GM18498 (cell line): Measurements from ENCODE around the gene CIAO2B.

Source experiments
- ATAC-seq: cut with Tn5 transposase; IDR thresholded peaks from one replicate; pipeline ENCODE4 v1.9.1; 2021; ENCODE audit warnings: mild to moderate bottlenecking, moderate library complexity; ENCODE audit not compliant: unreplicated experiment

Gene CIAO2B

GRCh38 chr16:66921729-66922450 is 12.3 kb downstream of the CIAO2B start:
- no peak for ATAC-seq

- no peak for ATAC-seq
Observed at GRCh38 chr16:66920924-66921680, 13.1 kb downstream of the CIAO2B start.

DNA sequence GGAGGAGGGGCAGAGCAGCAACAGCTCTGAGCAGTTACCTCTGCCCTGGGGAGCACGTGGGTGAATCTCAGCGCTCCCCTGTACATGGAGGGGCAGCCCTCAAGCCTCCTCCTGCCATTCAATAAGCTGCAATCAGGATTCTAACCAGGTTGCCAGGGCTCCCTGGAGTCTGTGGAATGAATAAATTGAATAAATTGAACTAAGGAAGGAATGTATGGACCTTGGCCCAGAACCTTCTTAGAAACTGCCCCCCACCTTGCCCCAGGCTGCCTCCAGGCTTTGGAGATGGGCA is 14.0 kb downstream of the CIAO2B start:
- ATAC-seq, result no peak

DNA sequence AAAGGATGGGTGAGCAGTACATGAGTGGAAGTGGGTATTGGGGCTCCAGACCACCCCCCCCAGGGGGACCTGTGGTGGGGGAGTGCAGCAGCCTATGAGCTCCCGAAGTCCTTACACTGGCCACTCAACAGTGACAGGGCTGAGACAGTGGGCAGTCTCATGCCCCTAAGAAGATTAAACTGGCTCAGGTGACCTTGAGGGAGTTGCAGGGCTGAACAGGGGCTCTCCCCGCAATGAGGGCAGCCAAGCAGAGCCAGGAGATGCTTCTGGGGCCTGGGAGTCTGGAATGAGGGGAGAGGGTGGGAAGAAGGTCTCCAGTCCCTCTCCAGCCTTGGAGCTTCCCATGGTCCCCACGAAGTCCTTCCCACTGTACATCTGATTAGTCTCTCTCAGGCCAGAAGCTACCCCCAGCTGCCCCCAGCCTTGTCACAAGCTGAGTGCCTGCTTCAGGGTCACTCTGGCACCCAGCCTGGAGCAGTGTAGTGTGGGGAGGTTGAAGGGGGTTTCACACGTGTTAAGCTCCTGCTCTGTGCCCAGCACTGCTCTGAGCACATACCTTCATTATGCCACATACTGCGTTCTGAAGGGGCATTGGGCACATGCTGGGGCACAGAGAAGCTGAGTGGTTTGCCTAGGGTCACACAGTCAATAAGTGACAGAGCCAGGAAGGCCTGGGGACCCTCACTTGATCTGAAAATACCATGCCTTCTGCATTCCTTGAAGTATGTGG is 14.5 kb downstream of the CIAO2B start:
- ATAC-seq, result no peak

- no peak for ATAC-seq
Observed at GRCh38 chr16:66918803-66919568, 15.2 kb downstream of the CIAO2B start, which contains the start of gene CDH16. Gene CDH16, minus strand, starts transcription at chr16:66918885. Its CDS starts 820 bp downstream, at chr16:66918065.

- no peak for ATAC-seq
Observed at GRCh38 chr16:66918355-66918754, 15.8 kb downstream of the CIAO2B start.

DNA sequence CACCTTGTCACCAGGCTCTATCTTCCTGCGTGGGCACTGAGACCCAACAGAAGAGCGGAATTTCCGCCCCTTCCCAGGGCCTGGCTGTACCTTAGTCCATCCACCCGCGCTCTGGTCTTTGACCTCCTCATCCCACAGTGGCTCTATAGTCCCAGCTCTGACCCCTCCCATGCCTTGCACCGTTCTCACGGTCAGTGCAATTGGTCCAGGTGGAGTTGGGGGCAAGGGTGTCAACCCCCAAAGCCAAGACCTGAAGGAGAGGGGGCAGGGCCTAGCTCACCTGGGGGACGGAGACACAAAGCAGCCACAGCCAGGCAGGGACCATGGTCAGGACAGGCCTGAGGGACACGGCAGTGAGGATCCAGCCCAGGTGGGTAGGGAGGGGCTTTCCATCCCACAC is 16.5 kb downstream of the CIAO2B start:
- no peak for ATAC-seq

GRCh38 chr16:66916518-66916917 is 17.7 kb downstream of the CIAO2B start:
- no peak for ATAC-seq

GRCh38 chr16:66915041-66915440 is 19.2 kb downstream of the CIAO2B start:
- no peak for ATAC-seq

GRCh38 chr16:66914541-66914940 is 19.7 kb downstream of the CIAO2B start:
- no peak for ATAC-seq

DNA sequence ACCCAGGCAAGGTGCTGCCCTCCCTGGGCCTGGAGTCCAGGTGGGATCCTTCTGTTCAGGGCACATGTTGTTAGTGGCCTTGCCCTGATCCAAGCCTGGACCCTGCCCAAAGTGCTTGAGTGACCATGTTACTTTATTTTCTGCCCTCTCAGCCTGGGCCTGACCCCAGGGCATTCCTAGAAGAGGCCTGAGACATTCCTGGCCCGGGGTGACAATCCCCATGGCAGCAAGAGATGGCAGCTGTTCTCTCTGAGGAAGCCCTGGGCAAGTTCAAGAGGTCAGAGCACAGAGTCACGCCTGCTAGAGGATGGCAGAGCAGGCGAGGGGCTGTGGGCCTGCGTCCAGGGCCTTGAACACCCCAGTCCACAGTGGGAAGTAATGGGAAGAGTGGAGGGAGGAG is 20.5 kb downstream of the CIAO2B start:
- no peak for ATAC-seq

GRCh38 chr16:66913081-66913480 is 21.1 kb downstream of the CIAO2B start:
- no peak for ATAC-seq

- ATAC-seq, result no peak
Observed at GRCh38 chr16:66911801-66912200, 22.4 kb downstream of the CIAO2B start.

- ATAC-seq, result no peak
Observed at GRCh38 chr16:66911112-66911511, 23.1 kb downstream of the CIAO2B start.

DNA sequence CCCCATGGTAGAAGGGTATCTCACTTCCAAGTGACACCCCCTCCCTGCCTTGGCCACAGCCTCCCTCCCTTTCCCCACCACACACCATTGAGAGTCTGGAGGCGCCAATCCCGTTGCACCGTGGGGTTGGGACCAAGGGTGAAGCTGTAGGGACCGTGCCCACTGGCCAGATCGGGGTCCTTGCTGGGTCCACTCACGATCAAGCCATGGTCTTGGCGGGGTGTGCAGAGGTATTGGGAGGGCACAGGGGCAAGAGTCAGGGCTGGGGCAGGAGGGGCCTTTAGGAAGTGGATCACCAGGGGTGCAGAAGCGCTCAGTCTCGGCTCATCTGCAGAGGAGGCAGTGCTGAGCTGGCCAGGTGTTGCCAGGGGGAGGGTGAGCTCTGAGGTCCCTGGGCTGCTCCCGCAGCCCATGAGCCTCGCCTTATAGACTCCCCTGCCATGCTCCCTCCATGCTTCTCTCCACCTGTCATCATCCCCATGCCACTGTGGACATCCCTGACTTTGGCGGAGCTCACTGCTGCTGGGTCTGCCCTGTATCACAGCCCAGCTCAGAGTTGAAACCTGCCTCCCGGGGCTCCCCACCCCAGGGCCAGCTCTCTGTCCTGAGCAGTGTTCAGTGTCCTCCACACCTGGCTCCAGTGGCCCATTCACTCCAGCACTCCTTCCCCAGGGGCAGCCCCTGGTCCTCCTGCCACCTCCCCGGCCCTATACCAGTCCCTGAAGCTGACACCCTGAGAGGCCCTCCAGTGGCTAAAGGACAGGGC is 23.8 kb downstream of the CIAO2B start:
- ATAC-seq, result no peak

DNA sequence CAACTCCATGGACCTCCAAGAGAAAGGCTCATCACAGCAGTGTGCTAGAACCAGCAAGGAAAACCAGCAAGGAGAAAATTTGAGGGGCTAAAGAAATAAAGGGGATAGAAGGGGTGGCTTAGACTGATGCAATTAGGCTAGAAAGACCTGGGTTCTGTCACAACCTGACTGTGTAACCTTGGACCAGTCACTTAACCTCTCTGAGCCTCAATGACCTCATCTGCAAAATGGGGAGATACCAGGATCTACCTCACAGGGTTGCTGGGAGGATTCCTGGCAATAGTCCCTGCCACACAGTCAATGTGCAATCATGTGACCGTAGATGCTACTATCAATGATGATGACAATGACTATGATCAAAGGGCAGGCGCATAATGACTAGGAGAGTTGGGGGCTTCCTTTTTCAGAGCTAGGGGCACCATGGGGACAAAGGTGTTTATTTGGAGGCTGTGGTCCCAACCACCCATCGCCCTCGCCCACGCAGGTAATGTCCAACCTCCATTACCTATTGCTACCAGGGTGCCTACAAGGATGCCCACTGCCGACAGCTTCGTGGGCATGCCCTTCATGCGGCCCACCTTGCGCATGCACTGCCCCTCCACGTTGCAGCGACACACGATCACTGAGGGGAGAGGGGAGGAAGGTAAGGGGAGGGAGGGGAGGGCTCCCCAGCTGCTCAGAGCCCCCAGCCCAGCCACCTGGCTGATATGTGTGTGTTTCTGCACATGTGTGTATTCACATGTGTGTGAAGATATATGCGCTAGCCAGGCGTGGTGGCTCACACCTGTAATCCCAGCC is 25.2 kb downstream of the CIAO2B start:
- ATAC-seq, result no peak

DNA sequence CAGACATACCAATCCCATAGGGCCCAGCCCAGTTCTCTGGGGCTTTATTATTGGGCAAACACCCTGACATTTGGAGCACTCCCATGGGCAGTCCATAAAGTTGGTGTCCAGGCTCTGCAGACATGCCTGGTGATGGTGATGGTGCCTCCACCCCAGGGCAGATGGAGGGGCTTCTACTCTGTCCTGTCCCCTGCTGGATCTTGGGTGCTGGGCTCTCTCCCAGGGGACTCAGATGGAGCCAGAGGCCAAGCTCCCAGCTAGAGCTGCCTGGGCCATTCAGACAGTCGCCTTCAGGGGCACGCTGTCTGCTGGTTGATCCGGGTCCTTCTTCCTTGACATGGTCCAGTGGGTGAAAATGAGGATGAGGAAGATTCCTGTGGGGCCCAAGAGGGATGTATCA is 26.1 kb downstream of the CIAO2B start:
- ATAC-seq, result no peak

DNA sequence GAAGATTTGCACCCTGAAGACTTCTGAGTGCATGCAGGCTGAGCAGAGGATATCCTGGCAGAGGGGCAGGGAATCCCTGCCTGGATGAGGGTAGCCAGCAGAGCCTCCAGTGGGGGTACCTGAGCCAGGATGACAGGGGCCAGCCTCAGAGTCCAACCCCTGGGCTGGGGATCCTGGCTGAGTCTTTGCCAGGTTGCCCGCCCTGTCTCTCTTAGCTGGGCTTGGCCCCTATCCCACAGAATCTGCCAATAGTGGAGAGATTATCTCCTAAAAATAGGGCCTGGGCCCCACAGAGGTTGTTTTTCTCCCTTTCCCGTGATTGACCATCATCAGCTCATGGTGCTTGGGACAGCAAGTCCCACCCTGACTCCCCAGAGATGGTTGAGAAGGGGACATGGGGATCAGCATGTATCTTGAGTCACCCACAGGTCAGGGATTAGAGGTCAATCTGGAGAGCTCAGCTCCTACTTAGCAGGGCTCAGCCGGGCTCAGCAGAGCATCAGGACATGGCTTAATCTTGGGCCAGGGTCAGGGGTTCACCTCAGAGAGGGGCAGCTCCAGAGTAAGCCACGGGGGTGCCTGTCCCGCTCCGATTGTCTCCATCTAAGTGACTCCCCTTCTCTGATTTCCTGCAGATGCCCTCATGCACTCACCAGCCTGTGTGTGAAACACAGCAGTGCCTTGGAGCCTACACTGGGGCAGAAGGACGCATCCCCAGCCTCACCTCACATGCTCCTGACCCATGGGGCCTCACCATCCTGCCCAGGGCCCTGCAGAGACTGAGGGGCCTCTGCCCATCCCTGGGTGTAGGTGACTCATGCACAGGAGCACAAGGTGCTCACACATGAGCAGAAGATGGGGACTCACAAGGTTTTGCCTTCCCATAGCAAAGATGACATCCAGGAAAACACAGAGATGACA is 27.0 kb downstream of the CIAO2B start:
- ATAC-seq, result no peak
